ENCODE results near the gene SLC26A11.

Gene SLC26A11

GRCh38 chr17:80210348-80211108 lies 9.7 kb upstream of the SLC26A11 start:
- DNase-seq (ENCODE audit: low read depth), result no peak
- H3K4me3 ChIP-seq (ENCODE audit: control insufficient read depth, low read depth, low read length), result no peak overlapping the region
- TF ChIP-seq CTCF (conservative IDR thresholded peaks at IDR 0.05; ENCODE audit: control insufficient read depth, insufficient read depth, low read depth, low read length), result no peak

- no peak overlapping the region for H3K4me3 ChIP-seq (ENCODE audit: control insufficient read depth, low read depth, low read length)
- no peak for TF ChIP-seq CTCF (conservative IDR thresholded peaks at IDR 0.05; ENCODE audit: control insufficient read depth, insufficient read depth, low read depth, low read length)
- DNase-seq (ENCODE audit: low read depth), result no peak
These were observed 8.1 kb upstream of the SLC26A11 start for GRCh38 chr17:80212109-80212508.

- H3K4me3 ChIP-seq (ENCODE audit: control insufficient read depth, low read depth, low read length), result no peak overlapping the region
- no peak for DNase-seq (ENCODE audit: low read depth)
- TF ChIP-seq CTCF (conservative IDR thresholded peaks at IDR 0.05; ENCODE audit: control insufficient read depth, insufficient read depth, low read depth, low read length), result no peak
These were observed 7.7 kb upstream of the SLC26A11 start for GRCh38 chr17:80212511-80212910.

- no peak for TF ChIP-seq CTCF (conservative IDR thresholded peaks at IDR 0.05; ENCODE audit: control insufficient read depth, insufficient read depth, low read depth, low read length)
- no peak for DNase-seq (ENCODE audit: low read depth)
- no peak overlapping the region for H3K4me3 ChIP-seq (ENCODE audit: control insufficient read depth, low read depth, low read length)
These were observed 7.1 kb upstream of the SLC26A11 start for GRCh38 chr17:80212962-80213642.

- no peak for DNase-seq (ENCODE audit: low read depth)
- TF ChIP-seq CTCF (conservative IDR thresholded peaks at IDR 0.05; ENCODE audit: control insufficient read depth, insufficient read depth, low read depth, low read length), result no peak
- H3K4me3 ChIP-seq (ENCODE audit: control insufficient read depth, low read depth, low read length), result no peak overlapping the region
These were observed 6.6 kb upstream of the SLC26A11 start for GRCh38 chr17:80213643-80213975.

- TF ChIP-seq CTCF (conservative IDR thresholded peaks at IDR 0.05; ENCODE audit: control insufficient read depth, insufficient read depth, low read depth, low read length), result no peak
- no peak for DNase-seq (ENCODE audit: low read depth)
- H3K4me3 ChIP-seq (ENCODE audit: control insufficient read depth, low read depth, low read length), result no peak overlapping the region
These were observed 6.0 kb upstream of the SLC26A11 start for GRCh38 chr17:80214012-80214877.
